ENCODE measurements around the gene RAB19. TPM values are rescaled to one million over a fixed set of nuclear protein-coding genes. Genes with fewer than 3 reads are reported as not detected.

RAB19 gene
- not detected in 2 replicates for total RNA-seq

GRCh38 chr7:140403878-140404564, at the start of gene RAB19:
RAB19 (plus strand) TSS chr7:140404058; CDS start chr7:140407647, 3,589 bp downstream.

GRCh38 chr7:140397784-140398750, 5.8 kb upstream of the RAB19 start, which contains the start of gene SLC37A3:
SLC37A3 (minus strand) TSS chr7:140398530; CDS start chr7:140382526, 16,004 bp downstream.

Other genes starting within 250 kb of the RAB19 start
- 3.3 and 3.7 TPM in 2 replicates for gene KDM7A, start 227.1 kb upstream of the RAB19 start, total RNA-seq
- gene SLC37A3, start 5.5 kb upstream of the RAB19 start, total RNA-seq: 17.9 and 33.5 TPM in 2 replicates
- gene MKRN1, start 75.4 kb downstream of the RAB19 start, total RNA-seq: 45.9 and 46.8 TPM in 2 replicates
- gene DENND2A, start 236.8 kb downstream of the RAB19 start, total RNA-seq: 8.8 and 15.3 TPM in 2 replicates